ENCODE data around the gene THBS2. TPM values are rescaled to one million over a fixed set of nuclear protein-coding genes. Genes with fewer than 3 reads are reported as not detected.

The THBS2 gene
- total RNA-seq, 1 experiment from 2014 or later: 0.39 TPM

DNA sequence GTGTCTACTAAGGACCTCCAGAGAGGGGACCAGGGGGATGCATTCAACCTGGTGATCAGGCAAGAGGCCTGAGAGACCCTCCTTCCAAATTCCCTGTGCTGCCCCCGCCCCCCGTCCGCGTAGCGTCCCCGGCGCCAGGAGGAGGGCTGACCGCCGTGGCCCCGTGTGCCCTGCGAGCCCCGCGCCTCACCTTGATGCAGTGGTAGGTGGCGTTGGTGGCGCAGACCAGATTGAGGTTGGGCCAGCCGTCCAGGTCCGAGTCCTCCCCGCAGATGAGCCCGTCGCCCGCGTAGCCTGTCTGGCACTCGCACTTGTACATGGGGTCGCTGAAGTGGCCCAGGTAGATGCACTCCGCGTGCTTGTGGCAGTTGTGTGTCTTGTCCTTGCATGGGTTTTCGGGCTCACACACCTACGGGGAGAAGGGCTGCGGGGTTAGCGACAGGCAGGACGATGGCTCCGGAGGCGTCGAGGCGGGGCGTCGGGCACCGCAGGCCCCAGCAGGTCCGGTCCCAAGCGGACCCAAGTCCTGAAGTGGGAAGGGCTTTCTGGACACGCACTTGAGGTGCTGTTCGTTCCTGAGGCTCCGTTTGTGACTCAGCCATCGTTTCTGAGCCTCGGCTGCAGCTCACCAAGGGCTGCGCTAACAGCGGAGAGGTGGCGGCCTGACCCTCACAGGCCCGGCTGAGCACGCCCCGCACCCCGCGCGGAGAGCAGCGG lies 21.7 kb downstream of the THBS2 start:
- Histone ChIP-seq H3K9me3 (ENCODE audit: control insufficient read depth in 1 of 2, insufficient read depth in 1 of 2, low read depth in 1 of 2, low read length in 2 of 2) (peaks cover 0 to 8% of the 10 kb centered on the region in 2 experiments; a peak in 1 of 4 replicates), H3K4me3 (replicated peaks in 1 of 2; ENCODE audit: low read depth in 1 of 2, low read length in 2 of 2) (no peak overlapping the region), H3K4me1 (ENCODE audit: control insufficient read depth in 1 of 2, insufficient read depth in 2 of 2, low read length in 2 of 2) (no peaks in the 10 kb centered on the region), H3K27me3 (ENCODE audit: insufficient read depth, low read length) (no peaks in the 10 kb centered on the region), H3K27ac (ENCODE audit: low read depth, low read length) (no peak overlapping the region), H3K36me3 (ENCODE audit: control insufficient read depth in 1 of 2, insufficient read depth in 2 of 2, low read length in 2 of 2) (no peaks in the 10 kb centered on the region), H4K20me1 (ENCODE audit: insufficient read depth) (no peaks in the 10 kb centered on the region), H3K9ac (ENCODE audit: low read length) (no peak overlapping the region), H2AFZ (ENCODE audit: low read depth, low read length, poor library complexity, severe bottlenecking) (no peak overlapping the region), H3K9me2 (ENCODE audit: insufficient read depth) (no peaks in the 10 kb centered on the region), H3K79me2 (ENCODE audit: insufficient read depth, low read length) (no peaks in the 10 kb centered on the region), H3K4me2 (ENCODE audit: low read length) (no peak overlapping the region)
- intact Hi-C loops (cut with micrococcal nuclease): no loop called here
- ChIA-PET RAD21 (ENCODE audit: low non-redundant PET in 1 of 2, low total read pairs in 2 of 2, uncharacterized antibody in 2 of 2, unreplicated experiment in 2 of 2) (no interaction called here), POLR2A (no interaction called here), CTCF (no interaction called here)
- DNase-seq (ENCODE audit: low read depth, low spot score): no peak
- ATAC-seq: no peak
- no peak for TF ChIP-seq CBX3 (IDR thresholded peaks at IDR 0.05; ENCODE audit: low read depth)
- TF ChIP-seq, protein P1, sequence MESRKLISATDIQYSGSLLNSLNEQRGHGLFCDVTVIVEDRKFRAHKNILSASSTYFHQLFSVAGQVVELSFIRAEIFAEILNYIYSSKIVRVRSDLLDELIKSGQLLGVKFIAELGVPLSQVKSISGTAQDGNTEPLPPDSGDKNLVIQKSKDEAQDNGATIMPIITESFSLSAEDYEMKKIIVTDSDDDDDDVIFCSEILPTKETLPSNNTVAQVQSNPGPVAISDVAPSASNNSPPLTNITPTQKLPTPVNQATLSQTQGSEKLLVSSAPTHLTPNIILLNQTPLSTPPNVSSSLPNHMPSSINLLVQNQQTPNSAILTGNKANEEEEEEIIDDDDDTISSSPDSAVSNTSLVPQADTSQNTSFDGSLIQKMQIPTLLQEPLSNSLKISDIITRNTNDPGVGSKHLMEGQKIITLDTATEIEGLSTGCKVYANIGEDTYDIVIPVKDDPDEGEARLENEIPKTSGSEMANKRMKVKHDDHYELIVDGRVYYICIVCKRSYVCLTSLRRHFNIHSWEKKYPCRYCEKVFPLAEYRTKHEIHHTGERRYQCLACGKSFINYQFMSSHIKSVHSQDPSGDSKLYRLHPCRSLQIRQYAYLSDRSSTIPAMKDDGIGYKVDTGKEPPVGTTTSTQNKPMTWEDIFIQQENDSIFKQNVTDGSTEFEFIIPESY (IDR thresholded peaks at IDR 0.05; ENCODE audit: extremely low read depth, insufficient replicate concordance, low read length): no peak
- TF ChIP-seq SIN3A (IDR thresholded peaks at IDR 0.05; ENCODE audit: low read depth): no peak
- TF ChIP-seq SRF (IDR thresholded peaks at IDR 0.05; ENCODE audit: low read depth): no peak
- TF ChIP-seq RAD21 (IDR thresholded peaks at IDR 0.05; ENCODE audit: low read depth): no peak
- TF ChIP-seq, protein P2, sequence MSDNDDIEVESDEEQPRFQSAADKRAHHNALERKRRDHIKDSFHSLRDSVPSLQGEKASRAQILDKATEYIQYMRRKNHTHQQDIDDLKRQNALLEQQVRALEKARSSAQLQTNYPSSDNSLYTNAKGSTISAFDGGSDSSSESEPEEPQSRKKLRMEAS (IDR thresholded peaks at IDR 0.05): no peak
- TF ChIP-seq CEBPB (IDR thresholded peaks at IDR 0.05; ENCODE audit: low read depth): no peak
- TF ChIP-seq EZH2 (IDR thresholded peaks at IDR 0.05): no peak
- TF ChIP-seq, protein P3, sequence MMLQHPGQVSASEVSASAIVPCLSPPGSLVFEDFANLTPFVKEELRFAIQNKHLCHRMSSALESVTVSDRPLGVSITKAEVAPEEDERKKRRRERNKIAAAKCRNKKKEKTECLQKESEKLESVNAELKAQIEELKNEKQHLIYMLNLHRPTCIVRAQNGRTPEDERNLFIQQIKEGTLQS (IDR thresholded peaks at IDR 0.05): no peak
- TF ChIP-seq FOSL1 (IDR thresholded peaks at IDR 0.05; ENCODE audit: low read depth): no peak
- TF ChIP-seq EZH2phosphoT487 (IDR thresholded peaks at IDR 0.05; ENCODE audit: borderline replicate concordance): no peak
- no peak for TF ChIP-seq POLR2A (IDR thresholded peaks at IDR 0.05; ENCODE audit: borderline replicate concordance, extremely low read depth, insufficient read depth, insufficient read length)
- TF ChIP-seq SP1 (IDR thresholded peaks at IDR 0.05; ENCODE audit: low read depth): no peak
- TF ChIP-seq EGR1 (IDR thresholded peaks at IDR 0.05; ENCODE audit: low read depth): no peak
- no peak for TF ChIP-seq YY1 (IDR thresholded peaks at IDR 0.05; ENCODE audit: extremely low read depth, insufficient replicate concordance, low read depth, low read length)
- no peak for TF ChIP-seq ZNF274 (IDR thresholded peaks at IDR 0.05; ENCODE audit: low read depth, low read length)
- no peak for TF ChIP-seq JUND (IDR thresholded peaks at IDR 0.05)
- no peak for TF ChIP-seq ELF1 (IDR thresholded peaks at IDR 0.05; ENCODE audit: borderline replicate concordance, low read depth)
- no peak for TF ChIP-seq TCF7L2 (IDR thresholded peaks at IDR 0.05; ENCODE audit: borderline replicate concordance, extremely low read depth, insufficient read depth, insufficient read length)
- no peak for TF ChIP-seq POLR2AphosphoS5 (IDR thresholded peaks at IDR 0.05; ENCODE audit: low read depth, low read length)
- no TSS peak for BruUV-seq (replicated peaks)

All from HCT116 (cell line).